HepG2 (cell line): ENCODE measurements around the gene P4HB. TPM values are rescaled to one million over a fixed set of nuclear protein-coding genes. Genes with fewer than 3 reads are reported as not detected.

ENCODE experiments used
- ATAC-seq: fragments of 200-7000 bp; cut with Tn5 transposase; 3 replicates; pipeline ENCODE4 v1.9.1; 2020; ENCODE audit warnings: mild to moderate bottlenecking, moderate library complexity
- BruUV-seq: library from RNA; stranded (reverse); fragments of 400-500 nt; replicated peaks from 2 replicates; lab custom pipeline; 2021; lab: Mats Ljungman, UMichigan
- CTCF ChIA-PET: fragments of 300-600 bp; formaldehyde crosslinking; extraction: SDS; loops from one replicate; lab custom pipeline; 2021; ENCODE audit warnings: low total read pairs, inconsistent platforms, low intra/inter-chr PET ratio; lab: Yijun Ruan, JAX
- POLR2A ChIA-PET: fragments of 350-600 bp; sonication (Branson Sonifier 250); formaldehyde crosslinking; loops from one replicate; lab custom pipeline; 2020; ENCODE audit warnings: antibody characterized with exemption, inconsistent platforms; lab: Yijun Ruan, JAX
- DNase-seq: peaks from one replicate; pipeline ENCODE4 v3.0.0-alpha.2; 2015; ENCODE audit warnings: low spot score
- FAIRE-seq: peaks from 3 replicates; lab custom pipeline; 2011; peaks lifted over from hg19 to GRCh38; lab: Jason Lieb, UNC
- H2AFZ ChIP-seq: one replicate; pipeline ENCODE4 v1.6.1; 2011; ENCODE audit warnings: low read length, inconsistent platforms
- H3K27ac ChIP-seq: fragments of 300-600 bp; 3 replicates; pipeline ENCODE4 v1.8.0; 2011; ENCODE audit warnings: mixed run types, mild to moderate bottlenecking, mixed read lengths, low read length, inconsistent platforms; ENCODE audit not compliant: insufficient read depth; ENCODE audit errors: extremely low read length
- H3K27me3 ChIP-seq, 2 experiments: fragments of 200-600 bp in 1 of 2; 2 replicates in 1 of 2; 3 replicates in 1 of 2; pipeline versions ENCODE4 v1.6.0 to v1.8.0; 2011; ENCODE audit warnings: low read length in 2 of 2, mild to moderate bottlenecking in 2 of 2, moderate library complexity in 2 of 2, inconsistent platforms in 1 of 2; ENCODE audit not compliant: insufficient read depth in 2 of 2, control insufficient read depth in 1 of 2
- H3K36me3 ChIP-seq, 2 experiments: fragments of 200-600 bp in 1 of 2; replicated peaks in 1 of 2; 2 replicates in 1 of 2; 3 replicates in 1 of 2; pipeline versions ENCODE4 v1.5.1 to v1.8.0; 2011; ENCODE audit warnings: low read length in 2 of 2, inconsistent platforms in 1 of 2; ENCODE audit not compliant: insufficient read depth in 2 of 2, control insufficient read depth in 1 of 2
- H3K4me1 ChIP-seq: 2 replicates; pipeline ENCODE4 v1.5.1; 2012; ENCODE audit warnings: low read length, inconsistent platforms; ENCODE audit not compliant: insufficient read depth
- H3K4me2 ChIP-seq: 2 replicates; pipeline ENCODE4 v1.6.0; 2011; ENCODE audit warnings: low read depth, low read length, inconsistent platforms
- H3K4me3 ChIP-seq, 3 experiments: fragments of 200-600 bp in 1 of 3; sonication (generic), shearing (Covaris generic) in 1 of 3; replicated peaks in 1 of 3; 2 replicates each; pipeline ENCODE4 v1.5.1; 2011 to 2016; ENCODE audit warnings: low read length in 3 of 3, inconsistent platforms in 2 of 3, low read depth in 2 of 3, mild to moderate bottlenecking in 2 of 3, control low read depth in 1 of 3, mixed read lengths in 1 of 3; ENCODE audit not compliant: insufficient read depth in 1 of 3
- H3K79me2 ChIP-seq: one replicate; pipeline ENCODE4 v1.6.1; 2011; ENCODE audit warnings: low read length, inconsistent platforms; ENCODE audit not compliant: insufficient read depth
- H3K9ac ChIP-seq: 2 replicates; pipeline ENCODE4 v1.6.0; 2011; ENCODE audit warnings: mild to moderate bottlenecking, low read depth, low read length, inconsistent platforms; ENCODE audit not compliant: insufficient read depth
- H3K9me3 ChIP-seq: 2 replicates; pipeline ENCODE4 v1.5.1; 2012; ENCODE audit warnings: mild to moderate bottlenecking, low read length
- H4K20me1 ChIP-seq: 2 replicates; pipeline ENCODE4 v1.6.0; 2011; ENCODE audit warnings: inconsistent platforms, mild to moderate bottlenecking, low read length, moderate library complexity; ENCODE audit not compliant: insufficient read depth
- DZIP1 ChIP-seq: sonication (generic); formaldehyde crosslinking; IDR thresholded peaks from 2 replicates; pipeline ENCODE4 v1.5.0; 2020; ENCODE audit warnings: mild to moderate bottlenecking, missing genetic modification reagents
- ELF1 ChIP-seq: sonication (generic); formaldehyde crosslinking; IDR thresholded peaks from 2 replicates; pipeline ENCODE4 v1.4.0; 2020; ENCODE audit warnings: missing genetic modification reagents
- HNF1A ChIP-seq, 2 experiments: sonication (generic) in 1 of 2; formaldehyde crosslinking in 1 of 2; IDR thresholded peaks; 2 replicates each; pipeline versions ENCODE4 v1.4.0 to v1.6.1; 2016 to 2020; ENCODE audit warnings: borderline replicate concordance in 1 of 2, low read depth in 1 of 2, mild to moderate bottlenecking in 1 of 2, missing genetic modification reagents in 1 of 2
- MXD1 ChIP-seq: sonication (generic); formaldehyde crosslinking; IDR thresholded peaks from 2 replicates; pipeline ENCODE4 v1.4.0; 2020; ENCODE audit warnings: mild to moderate bottlenecking, missing genetic modification reagents
- POLR2AphosphoS2 ChIP-seq: IDR thresholded peaks from 2 replicates; pipeline ENCODE4 v1.6.1; 2011; ENCODE audit warnings: low read depth, low read length, improper control_type of control experiment
- RBFOX2 ChIP-seq: fragments of 200-400 bp; formaldehyde crosslinking; IDR thresholded peaks from 2 replicates; pipeline ENCODE4 v1.6.1; 2017; ENCODE audit warnings: low read depth, mild to moderate bottlenecking, low read length
- RFX5 ChIP-seq: IDR thresholded peaks from 2 replicates; pipeline ENCODE4 v1.6.1; 2011; ENCODE audit warnings: low read depth, low read length, improper control_type of control experiment
- RXRA ChIP-seq: sonication (generic); formaldehyde crosslinking; IDR thresholded peaks from 2 replicates; pipeline ENCODE4 v1.5.1; 2020; ENCODE audit warnings: missing genetic modification reagents
- THAP8 ChIP-seq: sonication (generic); formaldehyde crosslinking; IDR thresholded peaks from 2 replicates; pipeline ENCODE4 v1.5.1; 2020; ENCODE audit warnings: missing genetic modification reagents, mild to moderate bottlenecking, borderline replicate concordance
- THAP9 ChIP-seq: sonication (generic); formaldehyde crosslinking; IDR thresholded peaks from 2 replicates; pipeline ENCODE4; 2020; ENCODE audit warnings: missing genetic modification reagents, mild to moderate bottlenecking, borderline replicate concordance
- ZNF225 ChIP-seq: sonication (generic); formaldehyde crosslinking; IDR thresholded peaks from 2 replicates; pipeline ENCODE4 v1.4.0; 2020; ENCODE audit warnings: mild to moderate bottlenecking, missing genetic modification reagents
- ZNF720 ChIP-seq: sonication (generic); formaldehyde crosslinking; IDR thresholded peaks from 2 replicates; pipeline ENCODE4 v1.4.0; 2020; ENCODE audit warnings: missing genetic modification reagents
- WGBS: methylation state at CpG from one replicate; pipeline ENCODE4 v1.1.6; 2017; ENCODE audit warnings: low lambda C conversion rate; 5-methylcytosine and 5-hydroxymethylcytosine counted together
- in situ Hi-C: cut with HindIII; loops from 2 replicates; pipeline ENCODE4 v1.10.0; 2017; ENCODE audit warnings: low pct_unique_long_range_greater_than_20kb; ENCODE audit not compliant: extremely low pct_ligation_motif_present
- intact Hi-C: fragments of 100-400 bp; cut with micrococcal nuclease; formaldehyde crosslinking; loops from one replicate; pipeline ENCODE4 v1.10.0; 2022; ENCODE audit not compliant: unreplicated experiment
- polyA plus RNA-seq, 8 experiments: library from polyadenylated mRNA; depleted of rRNA in 3 of 8; stranded (reverse) in 7 of 8; unstranded in 1 of 8; fragments of >200 nt; fragmentation: Illumina TruSeq in 4 of 8; extraction: Trizol in 4 of 8; gene quantifications; 2 replicates each; pipeline versions ENCODE4 v1.2.1 to v1.2.3, GENCODE V29; 2011 to 2016; ENCODE audit warnings: low read depth in 4 of 8, missing spikeins in 1 of 8, mixed read lengths in 1 of 8; ENCODE audit not compliant: insufficient read depth in 1 of 8
- total RNA-seq, 5 experiments: library from RNA; depleted of rRNA; stranded (reverse); fragments of >200 nt; fragmentation: Illumina TruSeq; extraction: Trizol; gene quantifications; 2 replicates each; pipeline ENCODE4 v1.2.3, GENCODE V29; 2016; ENCODE audit warnings: low read depth in 1 of 5

Gene P4HB
- total and polyA plus RNA-seq, 2 of the 13 experiments (the other 11 are each of a cell fraction or from before 2014, with no cell fraction given), result 185 to 782 TPM

- 94% methylated on average over 15 of the region's 16 CpGs for WGBS
- H3K9ac ChIP-seq, result no peak overlapping the region
- H3K27ac ChIP-seq, result no peak overlapping the region
- no TSS peak for BruUV-seq
- ATAC-seq, result peak; percentile 1; the same call in 1 of the 3 replicates
- H2AFZ ChIP-seq, result no peak overlapping the region
- no peaks in the 10 kb centered on the region for H3K9me3 ChIP-seq
- intact Hi-C loops (no loop called here), in situ Hi-C loops (no loop called here)
- POLR2A ChIA-PET, result interaction anchor here (1.1 to 4.0 kb wide), 6 partner anchors 8 to 168 kb away, joined by 3 to 17 read pairs (median 5); partner anchors contain the start of genes ARL16, HGS, MCRIP1 and P4HB
- peaks cover 46 to 73% of the 10 kb centered on the region in 2 experiments for H3K36me3 ChIP-seq
- CTCF ChIA-PET, result no interaction called here
- H3K4me2 ChIP-seq, result no peak overlapping the region
- H3K79me2 ChIP-seq, result peaks cover 27% of the 10 kb centered on the region
- no peak for FAIRE-seq
- peaks cover 28% of the 10 kb centered on the region for H3K4me1 ChIP-seq
- DNase-seq, result no peak
- H4K20me1 ChIP-seq, result peaks cover 7% of the 10 kb centered on the region; the same call in 1 of the 2 replicates
- H3K27me3 ChIP-seq, result no peaks in the 10 kb centered on the region
- H3K4me3 ChIP-seq, result no peak overlapping the region
- TF ChIP-seq RBFOX2 (peak; percentile 43; the same call in 1 of the 2 replicates), THAP9 (0 out of 2 replicates have a peak, but pooled peaks have one; percentile 3), ZNF225 (0 out of 2 replicates have a peak, but pooled peaks have one; percentile 29), DZIP1 (CRISPR knock-in tag) (no peak), RFX5 (no peak), POLR2AphosphoS2 (0 out of 2 replicates have a peak, but pooled peaks have one; percentile 34), ZNF720 (CRISPR knock-in tag) (no peak), THAP8 (CRISPR knock-in tag) (0 out of 2 replicates have a peak, but pooled peaks have one; percentile 48), ELF1 (CRISPR knock-in tag) (no peak), HNF1A (IDR thresholded peaks at IDR 0.05; ENCODE audit: low read depth) (no peak), HNF1A (CRISPR knock-in tag; IDR thresholded peaks at IDR 0.05; ENCODE audit: borderline replicate concordance) (no peak), MXD1 (CRISPR knock-in tag) (0 out of 2 replicates have a peak, but pooled peaks have one; percentile 26), RXRA (CRISPR knock-in tag) (no peak)
These were observed 8.9 kb downstream of the P4HB start for GRCh38 chr17:81851423-81851822.
